Endothelial cell (in vitro differentiated cells): ENCODE data around the gene MITF. TPM values are rescaled to one million over a fixed set of nuclear protein-coding genes. Genes with fewer than 3 reads are reported as not detected.

Source experiments
- DNase-seq: peaks from one replicate; pipeline ENCODE4 v3.0.0; 2021; ENCODE audit warnings: low spot score
- H3K27ac Mint-ChIP-seq: one replicate; pipeline ENCODE4 v1.8.0; 2021; ENCODE audit warnings: mixed read lengths, inconsistent platforms; ENCODE audit not compliant: unreplicated experiment
- H3K27me3 Mint-ChIP-seq: one replicate; pipeline ENCODE4 v1.8.0; 2021; ENCODE audit warnings: mild to moderate bottlenecking, moderate library complexity, mixed read lengths, inconsistent platforms; ENCODE audit not compliant: unreplicated experiment
- H3K36me3 Mint-ChIP-seq: one replicate; pipeline ENCODE4 v1.8.0; 2021; ENCODE audit warnings: mild to moderate bottlenecking, low read depth, mixed read lengths, inconsistent platforms; ENCODE audit not compliant: unreplicated experiment
- H3K4me1 Mint-ChIP-seq: one replicate; pipeline ENCODE4 v1.8.0; 2021; ENCODE audit warnings: mild to moderate bottlenecking, mixed read lengths, inconsistent platforms; ENCODE audit not compliant: unreplicated experiment
- H3K4me3 Mint-ChIP-seq: one replicate; pipeline ENCODE4 v1.8.0; 2021; ENCODE audit warnings: mild to moderate bottlenecking, mixed read lengths, inconsistent platforms; ENCODE audit not compliant: unreplicated experiment
- H3K9me3 Mint-ChIP-seq: one replicate; pipeline ENCODE4 v1.8.0; 2021; ENCODE audit warnings: mixed read lengths, inconsistent platforms; ENCODE audit not compliant: unreplicated experiment
- total RNA-seq: library from RNA; stranded (reverse); fragmentation: NEBNext Ultra II Directional; extraction: Animal tissue kit (Norgen Biotek cat#: 25700); gene quantifications from one replicate; pipeline ENCODE4 v1.2.1, GENCODE V29; 2021; ENCODE audit not compliant: unreplicated experiment
- TF ChIP-seq, protein P1 (sequence below): fragments of 200-600 bp; sonication (generic); IDR thresholded peaks from one replicate; pipeline ENCODE4 v1.5.0; 2021; ENCODE audit warnings: antibody characterized with exemption; ENCODE audit not compliant: unreplicated experiment

Gene MITF
- total RNA-seq, 1 donor from 2014 or later, result 1.7 TPM

DNA sequence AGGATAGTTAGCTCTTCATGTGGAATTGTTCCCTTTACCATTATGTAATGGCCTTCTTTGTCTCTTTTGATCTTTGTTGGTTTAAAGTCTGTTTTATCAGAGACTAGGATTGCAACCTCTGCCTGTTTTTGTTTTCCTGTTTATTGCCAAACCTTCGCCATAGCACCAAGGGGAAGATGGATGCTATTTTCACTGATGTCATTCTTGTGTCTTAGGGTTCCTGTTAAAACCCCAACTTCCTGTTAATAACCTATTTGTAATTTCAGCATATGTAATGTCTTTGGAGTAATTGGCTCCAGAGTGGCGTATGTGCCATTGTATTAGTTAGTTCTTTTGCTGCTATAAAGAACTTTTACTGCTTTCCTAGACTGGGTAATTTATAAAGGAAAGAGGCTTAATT lies 271.1 kb downstream of the MITF start:
- H3K36me3 Mint-ChIP-seq, result no peaks in the 10 kb centered on the region
- H3K9me3 Mint-ChIP-seq, result no peaks in the 10 kb centered on the region
- TF ChIP-seq, protein P1, sequence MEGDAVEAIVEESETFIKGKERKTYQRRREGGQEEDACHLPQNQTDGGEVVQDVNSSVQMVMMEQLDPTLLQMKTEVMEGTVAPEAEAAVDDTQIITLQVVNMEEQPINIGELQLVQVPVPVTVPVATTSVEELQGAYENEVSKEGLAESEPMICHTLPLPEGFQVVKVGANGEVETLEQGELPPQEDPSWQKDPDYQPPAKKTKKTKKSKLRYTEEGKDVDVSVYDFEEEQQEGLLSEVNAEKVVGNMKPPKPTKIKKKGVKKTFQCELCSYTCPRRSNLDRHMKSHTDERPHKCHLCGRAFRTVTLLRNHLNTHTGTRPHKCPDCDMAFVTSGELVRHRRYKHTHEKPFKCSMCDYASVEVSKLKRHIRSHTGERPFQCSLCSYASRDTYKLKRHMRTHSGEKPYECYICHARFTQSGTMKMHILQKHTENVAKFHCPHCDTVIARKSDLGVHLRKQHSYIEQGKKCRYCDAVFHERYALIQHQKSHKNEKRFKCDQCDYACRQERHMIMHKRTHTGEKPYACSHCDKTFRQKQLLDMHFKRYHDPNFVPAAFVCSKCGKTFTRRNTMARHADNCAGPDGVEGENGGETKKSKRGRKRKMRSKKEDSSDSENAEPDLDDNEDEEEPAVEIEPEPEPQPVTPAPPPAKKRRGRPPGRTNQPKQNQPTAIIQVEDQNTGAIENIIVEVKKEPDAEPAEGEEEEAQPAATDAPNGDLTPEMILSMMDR, result no peak
- H3K27me3 Mint-ChIP-seq, result no peaks in the 10 kb centered on the region
- no peaks in the 10 kb centered on the region for H3K4me1 Mint-ChIP-seq
- no peak for DNase-seq
- H3K27ac Mint-ChIP-seq, result no peak overlapping the region
- no peak overlapping the region for H3K4me3 Mint-ChIP-seq

DNA sequence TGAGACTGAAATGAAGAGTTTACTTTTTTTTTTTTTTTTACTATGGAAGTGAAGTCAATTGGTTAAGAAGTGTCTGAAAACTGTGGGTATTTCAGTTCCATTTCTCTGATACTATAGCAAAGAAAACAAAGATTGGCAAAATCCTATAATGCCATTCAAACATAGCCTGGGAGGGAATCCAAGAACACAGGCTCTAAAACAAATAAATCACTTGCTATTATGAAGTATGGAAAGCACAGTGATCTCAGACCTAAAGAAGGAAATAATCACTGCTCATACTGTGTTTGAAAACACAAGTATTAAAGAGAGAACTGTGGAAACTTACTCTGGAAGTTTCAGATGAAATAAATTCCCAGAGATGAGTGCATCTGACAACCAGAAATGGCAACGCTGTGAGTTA lies 272.3 kb downstream of the MITF start:
- Mint-ChIP-seq H3K27me3 (no peaks in the 10 kb centered on the region), H3K4me3 (no peak overlapping the region), H3K36me3 (no peaks in the 10 kb centered on the region), H3K27ac (no peak overlapping the region), H3K9me3 (no peaks in the 10 kb centered on the region), H3K4me1 (no peaks in the 10 kb centered on the region)
- DNase-seq, result no peak
- TF ChIP-seq, protein P1, result no peak
